T-cell (primary cell): ENCODE data around the gene NUP210. TPM values are rescaled to one million over a fixed set of nuclear protein-coding genes. Genes with fewer than 3 reads are reported as not detected.

Experiments
- ATAC-seq, 4 experiments: fragments of 200-7000 bp in 3 of 4; fragments of 150-1000 bp in 1 of 4; cut with Tn5 transposase; replicated peaks in 1 of 4; 1 replicate in 3 of 4; 2 replicates in 1 of 4; pipeline ENCODE4 v1.10.0; 2021; ENCODE audit warnings: moderate library complexity in 3 of 4, mild to moderate bottlenecking in 2 of 4, moderate number of reproducible peaks in 1 of 4
- CTCF ChIA-PET, 2 donors: fragments of 300-600 bp; sonication (Branson Sonifier 250); formaldehyde crosslinking; loops; one replicate each; lab custom pipeline; 2022; ENCODE audit warnings: antibody characterized with exemption in 2 of 2; lab: Charles Lee
- POLR2A ChIA-PET, 2 donors: fragments of 300-600 bp; sonication (Branson Sonifier 250); formaldehyde crosslinking; loops; one replicate each; lab custom pipeline; 2022; ENCODE audit warnings: antibody characterized with exemption in 2 of 2; lab: Charles Lee
- DNase-seq, 35 experiments: peaks; one replicate each; pipeline versions ENCODE4 v3.0.0 to v3.0.0-alpha.2; 2013 to 2023
- H3K27ac ChIP-seq: one replicate; pipeline ENCODE4 v1.5.1; 2013; ENCODE audit warnings: low read length
- H3K27me3 ChIP-seq, 2 experiments: replicated peaks in 1 of 2; 1 replicate in 1 of 2; 2 replicates in 1 of 2; pipeline versions ENCODE4 v1.6.1 to v1.7.0; 2013; ENCODE audit warnings: low read length in 1 of 2, mixed read lengths in 1 of 2; ENCODE audit not compliant: control insufficient read depth in 2 of 2, insufficient read depth in 2 of 2; ENCODE audit errors: extremely low read depth in 1 of 2
- H3K36me3 ChIP-seq, 2 donors: 1 replicate in 1 of 2; 2 replicates in 1 of 2; pipeline versions ENCODE4 v1.6.1 to v1.7.0; 2013; ENCODE audit warnings: low read length in 1 of 2; ENCODE audit not compliant: control insufficient read depth in 2 of 2, insufficient read depth in 1 of 2; ENCODE audit errors: extremely low read depth in 1 of 2
- H3K4me1 ChIP-seq, 2 experiments: 1 replicate in 1 of 2; 2 replicates in 1 of 2; pipeline versions ENCODE4 v1.6.1 to v1.7.0; 2013; ENCODE audit warnings: low read length in 2 of 2, mixed read lengths in 1 of 2; ENCODE audit not compliant: insufficient read depth in 2 of 2, control insufficient read depth in 1 of 2; ENCODE audit errors: extremely low read depth in 1 of 2
- H3K4me3 ChIP-seq, 2 donors: 1 replicate in 1 of 2; 2 replicates in 1 of 2; pipeline versions ENCODE4 v1.5.1 to v1.7.0; 2013; ENCODE audit warnings: mild to moderate bottlenecking in 2 of 2, low read length in 1 of 2, moderate library complexity in 1 of 2; ENCODE audit not compliant: control insufficient read depth in 1 of 2; ENCODE audit errors: extremely low read depth in 1 of 2
- H3K9me3 ChIP-seq: 2 replicates; pipeline ENCODE4 v1.7.0; 2013
- H3K27ac Mint-ChIP-seq, 2 donors: one replicate each; pipeline ENCODE4 v1.8.0; 2020 to 2021; ENCODE audit warnings: mild to moderate bottlenecking in 2 of 2, mixed read lengths in 2 of 2
- H3K27me3 Mint-ChIP-seq, 2 donors: one replicate each; pipeline ENCODE4 v1.8.0; 2021 to 2022; ENCODE audit warnings: mixed read lengths in 2 of 2
- H3K36me3 Mint-ChIP-seq: one replicate; pipeline ENCODE4 v1.8.0; 2021; ENCODE audit warnings: mixed read lengths
- H3K4me1 Mint-ChIP-seq, 3 donors: one replicate each; pipeline ENCODE4 v1.8.0; 2020 to 2022; ENCODE audit warnings: mixed read lengths in 3 of 3, mild to moderate bottlenecking in 1 of 3
- H3K4me3 Mint-ChIP-seq, 3 donors: one replicate each; pipeline ENCODE4 v1.8.0; 2020 to 2022; ENCODE audit warnings: mild to moderate bottlenecking in 3 of 3, mixed read lengths in 3 of 3, moderate library complexity in 3 of 3
- H3K9me3 Mint-ChIP-seq, 3 donors: one replicate each; pipeline ENCODE4 v1.8.0; 2020 to 2022; ENCODE audit warnings: mixed read lengths in 3 of 3
- WGBS: methylation state at CpG from one replicate; pipeline ENCODE4 v1.1.5; 2013; ENCODE audit warnings: missing lambda C conversion rate; ENCODE audit not compliant: insufficient coverage; 5-methylcytosine and 5-hydroxymethylcytosine counted together
- total RNA-seq, 35 experiments: library from RNA in 6 of 35; stranded (reverse) in 6 of 35; fragments of 120-200 nt in 1 of 35; gene quantifications; one replicate each; pipeline versions ENCODE4 v1.2.1 to v1.2.4 and lab custom pipeline; 2013 to 2026

NUP210 gene
- total RNA-seq, 5 donors from 2014 or later (not counting 1 experiment from before 2014, with no cell fraction given): 117 to 148 (median 125) TPM

GRCh38 chr3:13404626-13405452 is 15.3 kb downstream of the NUP210 start:
- Histone ChIP-seq H3K36me3 (peaks cover 6 to 15% of the 10 kb centered on the region in 2 donors), H3K4me1 (peaks cover 0 to 39% of the 10 kb centered on the region in 2 experiments), H3K27me3 (no peaks in the 10 kb centered on the region), H3K9me3 (no peaks in the 10 kb centered on the region), H3K27ac (no peak overlapping the region), H3K4me3 (no peak overlapping the region)
- ChIA-PET CTCF (interaction anchor here (0.6 to 1.7 kb wide), 7 partner anchors 13 to 95 kb away, joined by 3 to 6 read pairs (median 4); no protein-coding TSS in a partner anchor), POLR2A (no interaction called here)
- H3K4me1 Mint-ChIP-seq: peaks cover 44 to 65% (median 60%) of the 10 kb centered on the region in 3 donors
- DNase-seq (no peak), ATAC-seq (no peak)
- 88% methylated on average over 7 of the region's 9 CpGs for WGBS
- no peak overlapping the region for H3K4me3 Mint-ChIP-seq
- no peaks in the 10 kb centered on the region for H3K27me3 Mint-ChIP-seq
- H3K9me3 Mint-ChIP-seq: peaks cover 5 to 10% (median 6%) of the 10 kb centered on the region in 3 donors
- peaks cover 26% of the 10 kb centered on the region for H3K36me3 Mint-ChIP-seq
- H3K27ac Mint-ChIP-seq: peak overlapping the region; percentile 41 to 53

DNA sequence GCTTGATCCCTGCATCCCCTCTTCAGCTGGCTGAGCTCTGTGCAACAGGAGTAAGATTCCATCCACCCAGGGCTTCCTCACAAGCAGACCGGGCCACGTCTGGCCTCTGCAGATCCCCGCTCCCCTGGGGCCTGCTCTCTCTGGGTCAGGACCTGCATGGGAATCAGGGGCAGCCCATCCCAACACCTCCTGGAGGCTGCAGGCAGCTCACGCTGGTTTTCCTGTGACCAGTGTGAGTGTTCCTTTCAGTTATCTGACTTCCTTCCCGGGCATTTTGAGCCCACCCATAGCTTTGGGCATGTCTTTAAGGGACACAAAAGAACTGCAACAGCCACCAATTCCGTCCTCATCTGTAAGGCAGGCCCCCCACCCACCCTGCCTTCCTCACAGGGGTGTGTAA is 16.3 kb downstream of the NUP210 start:
- H3K36me3 Mint-ChIP-seq: peaks cover 22% of the 10 kb centered on the region
- no peaks in the 10 kb centered on the region for H3K27me3 Mint-ChIP-seq
- Histone ChIP-seq H3K4me3 (no peak overlapping the region), H3K4me1 (peaks cover 0 to 39% of the 10 kb centered on the region in 2 experiments), H3K36me3 (peaks cover 6 to 17% of the 10 kb centered on the region in 2 donors), H3K9me3 (no peaks in the 10 kb centered on the region), H3K27me3 (no peaks in the 10 kb centered on the region), H3K27ac (no peak overlapping the region)
- DNase-seq (no peak), ATAC-seq (no peak)
- POLR2A ChIA-PET: interaction anchor here in 1 of 2 donors (0.5 kb wide), 1 partner anchor 7 kb away, joined by 3 read pairs; no protein-coding TSS in a partner anchor
- no peak overlapping the region for H3K4me3 Mint-ChIP-seq
- peaks cover 5 to 10% (median 6%) of the 10 kb centered on the region in 3 donors for H3K9me3 Mint-ChIP-seq
- WGBS: 97% methylated on average over 4 of the region's 6 CpGs
- H3K27ac Mint-ChIP-seq: peak overlapping the region; percentile 28 to 73
- peaks cover 44 to 59% (median 59%) of the 10 kb centered on the region in 3 donors for H3K4me1 Mint-ChIP-seq
- CTCF ChIA-PET: interaction anchor here in 1 of 2 donors (0.6 kb wide), 1 partner anchor 94 kb away, joined by 3 read pairs; no protein-coding TSS in a partner anchor

DNA sequence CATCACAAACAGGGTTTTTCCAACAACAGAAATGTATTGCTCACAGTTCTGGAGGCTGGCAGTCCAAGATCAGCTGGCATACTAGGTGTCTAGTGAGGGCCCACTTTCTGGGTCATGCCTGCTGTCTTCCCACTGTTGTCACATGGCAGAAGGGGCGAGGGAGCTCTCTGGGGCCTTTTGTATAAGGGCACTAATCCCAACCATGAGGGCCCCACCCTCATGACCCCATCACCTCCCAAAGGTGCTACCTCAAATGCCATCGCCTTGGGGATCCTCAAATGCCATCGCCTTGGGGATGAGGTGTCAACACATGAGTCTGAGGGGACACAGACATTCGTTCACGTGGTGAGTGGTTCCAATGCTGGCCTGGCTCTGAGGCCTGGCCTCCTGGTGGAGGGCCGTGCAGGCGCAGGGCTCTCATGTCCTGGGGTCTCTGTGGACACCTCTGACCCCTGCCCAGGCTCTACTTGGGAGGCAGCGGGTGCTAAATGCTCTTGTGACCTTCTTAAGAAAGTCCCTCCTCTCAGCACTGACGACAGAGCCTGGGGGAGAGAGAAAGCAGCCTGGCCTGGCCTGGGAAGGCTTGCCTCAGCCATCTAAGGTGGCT is 16.8 kb downstream of the NUP210 start:
- Histone ChIP-seq H3K36me3 (peaks cover 8 to 19% of the 10 kb centered on the region in 2 donors), H3K9me3 (no peaks in the 10 kb centered on the region), H3K4me1 (peaks cover 0 to 41% of the 10 kb centered on the region in 2 experiments), H3K27ac (no peak overlapping the region), H3K4me3 (no peak overlapping the region), H3K27me3 (no peaks in the 10 kb centered on the region)
- Mint-ChIP-seq H3K36me3 (peaks cover 19% of the 10 kb centered on the region), H3K27ac (peak overlapping the region; percentile 10 to 68), H3K4me1 (peaks cover 44 to 59% (median 59%) of the 10 kb centered on the region in 3 donors), H3K9me3 (peaks cover 5 to 9% (median 5%) of the 10 kb centered on the region in 3 donors), H3K27me3 (no peaks in the 10 kb centered on the region), H3K4me3 (no peak overlapping the region)
- DNase-seq: no peak
- no peak for ATAC-seq
- POLR2A ChIA-PET: interaction anchor here in 1 of 2 donors (0.5 kb wide), 1 partner anchor 8 kb away, joined by 3 read pairs; no protein-coding TSS in a partner anchor
- CTCF ChIA-PET: interaction anchor here in 1 of 2 donors (0.8 kb wide), 1 partner anchor 49 kb away, joined by 3 read pairs; no protein-coding TSS in a partner anchor
- 94% methylated on average over 7 of the region's 9 CpGs for WGBS

GRCh38 chr3:13401149-13401548 is 19.0 kb downstream of the NUP210 start:
- H3K9me3 Mint-ChIP-seq: no peaks in the 10 kb centered on the region
- no peaks in the 10 kb centered on the region for H3K27me3 Mint-ChIP-seq
- ChIA-PET POLR2A (no interaction called here), CTCF (no interaction called here)
- peaks cover 27 to 45% (median 42%) of the 10 kb centered on the region in 3 donors for H3K4me1 Mint-ChIP-seq
- no peak overlapping the region for H3K27ac Mint-ChIP-seq
- peaks cover 16 to 37% of the 10 kb centered on the region in 2 donors for H3K36me3 ChIP-seq
- DNase-seq (no peak), ATAC-seq (no peak)
- H3K9me3 ChIP-seq: no peaks in the 10 kb centered on the region
- no peak overlapping the region for H3K4me3 Mint-ChIP-seq
- H3K27ac ChIP-seq: no peak overlapping the region
- 96% methylated on average over 6 of the region's 11 CpGs for WGBS
- H3K36me3 Mint-ChIP-seq: peaks cover 12% of the 10 kb centered on the region
- no peak overlapping the region for H3K4me3 ChIP-seq
- peaks cover 0 to 26% of the 10 kb centered on the region in 2 experiments for H3K4me1 ChIP-seq
- H3K27me3 ChIP-seq: no peaks in the 10 kb centered on the region

GRCh38 chr3:13400114-13400673 is 19.9 kb downstream of the NUP210 start:
- Histone ChIP-seq H3K36me3 (peaks cover 22 to 45% of the 10 kb centered on the region in 2 donors), H3K27me3 (no peaks in the 10 kb centered on the region), H3K4me1 (peaks cover 0 to 24% of the 10 kb centered on the region in 2 experiments), H3K9me3 (no peaks in the 10 kb centered on the region), H3K4me3 (no peak overlapping the region), H3K27ac (no peak overlapping the region)
- WGBS: 90% methylated on average over 9 of the region's 13 CpGs
- CTCF ChIA-PET: no interaction called here
- Mint-ChIP-seq H3K27me3 (no peaks in the 10 kb centered on the region), H3K9me3 (no peaks in the 10 kb centered on the region), H3K4me1 (peaks cover 24 to 40% (median 37%) of the 10 kb centered on the region in 3 donors), H3K4me3 (no peak overlapping the region), H3K36me3 (peaks cover 19% of the 10 kb centered on the region), H3K27ac (no peak overlapping the region)
- ATAC-seq: no peak
- POLR2A ChIA-PET: no interaction called here
- DNase-seq: no peak

GRCh38 chr3:13399603-13400002 is 20.5 kb downstream of the NUP210 start:
- H3K36me3 Mint-ChIP-seq: peaks cover 25% of the 10 kb centered on the region
- no peak for ATAC-seq
- peaks cover 0 to 24% of the 10 kb centered on the region in 2 experiments for H3K4me1 ChIP-seq
- no peaks in the 10 kb centered on the region for H3K27me3 ChIP-seq
- no peak overlapping the region for H3K4me3 Mint-ChIP-seq
- ChIA-PET POLR2A (no interaction called here), CTCF (no interaction called here)
- H3K4me3 ChIP-seq: no peak overlapping the region
- H3K4me1 Mint-ChIP-seq: peaks cover 18 to 34% (median 31%) of the 10 kb centered on the region in 3 donors
- H3K9me3 ChIP-seq: no peaks in the 10 kb centered on the region
- no peak overlapping the region for H3K27ac ChIP-seq
- H3K27me3 Mint-ChIP-seq: no peaks in the 10 kb centered on the region
- H3K27ac Mint-ChIP-seq: no peak overlapping the region
- H3K36me3 ChIP-seq: peaks cover 27 to 51% of the 10 kb centered on the region in 2 donors
- DNase-seq: no peak
- WGBS: 93% methylated on average over 12 of the region's 12 CpGs
- H3K9me3 Mint-ChIP-seq: no peaks in the 10 kb centered on the region
